SK-N-SH (cell line): ENCODE measurements around the gene NDUFAF8. TPM values are rescaled to one million over a fixed set of nuclear protein-coding genes. Genes with fewer than 3 reads are reported as not detected.

ENCODE experiments used
- CTCF ChIA-PET: fragments of 300-600, 350-600 bp; formaldehyde crosslinking; extraction: SDS; loops from one replicate; lab custom pipeline; 2021; lab: Yijun Ruan, JAX
- POLR2A ChIA-PET: fragments of 350-600 bp; sonication (Branson Sonifier 250); formaldehyde crosslinking; extraction: SDS; loops from one replicate; lab custom pipeline; 2020; ENCODE audit warnings: antibody characterized with exemption, inconsistent platforms; lab: Yijun Ruan, JAX
- DNase-seq: peaks from one replicate; pipeline ENCODE4 v3.0.0; 2012
- H2AFZ ChIP-seq: fragments of 200-600 bp; sonication (generic); 2 replicates; pipeline ENCODE4 v1.8.1; 2016; ENCODE audit warnings: antibody characterized with exemption, mild to moderate bottlenecking, low read depth
- H3F3A ChIP-seq: fragments of 200-600 bp; sonication (generic); replicated peaks from 2 replicates; pipeline ENCODE3; 2016; ENCODE audit warnings: antibody characterized with exemption, mild to moderate bottlenecking; ENCODE audit not compliant: insufficient read depth
- H3K27ac ChIP-seq, 2 experiments: fragments of 200-500 bp in 1 of 2; fragments of 200-600 bp in 1 of 2; sonication (Bioruptor generic) in 1 of 2; sonication (generic), shearing (Covaris generic) in 1 of 2; 2 replicates each; pipeline versions ENCODE4 v1.5.1 to v1.6.1; 2014 to 2016; ENCODE audit warnings: low read depth in 2 of 2, inconsistent platforms in 1 of 2, low read length in 1 of 2, mild to moderate bottlenecking in 1 of 2, mixed read lengths in 1 of 2
- H3K27me3 ChIP-seq: fragments of 200-600 bp; sonication (generic), shearing (Covaris generic); 2 replicates; pipeline ENCODE4 v1.6.1; 2016; ENCODE audit warnings: mixed run types; ENCODE audit not compliant: insufficient read depth
- H3K36me3 ChIP-seq, 2 experiments: fragments of 200-500 bp in 1 of 2; fragments of 200-600 bp in 1 of 2; sonication (Bioruptor generic) in 1 of 2; sonication (generic) in 1 of 2; replicated peaks in 1 of 2; 2 replicates each; pipeline versions ENCODE3 to v1.5.1; 2014 to 2016; ENCODE audit warnings: low read length in 1 of 2, mild to moderate bottlenecking in 1 of 2; ENCODE audit not compliant: insufficient read depth in 2 of 2, control insufficient read depth in 1 of 2
- H3K4me1 ChIP-seq, 2 experiments: fragments of 200-500 bp in 1 of 2; fragments of 200-600 bp in 1 of 2; sonication (Bioruptor generic) in 1 of 2; sonication (generic), shearing (Covaris generic) in 1 of 2; 2 replicates each; pipeline versions ENCODE4 v1.5.1 to v1.6.1; 2014 to 2016; ENCODE audit warnings: low read depth in 1 of 2, low read length in 1 of 2, mixed run types in 1 of 2; ENCODE audit not compliant: insufficient read depth in 2 of 2, control insufficient read depth in 1 of 2
- H3K4me2 ChIP-seq: fragments of 200-600 bp; sonication (generic), shearing (Covaris generic); 2 replicates; pipeline ENCODE4 v1.6.1; 2017; ENCODE audit warnings: mixed run types
- H3K4me3 ChIP-seq, 2 experiments: fragments of 200-500 bp in 1 of 2; fragments of 200-600 bp in 1 of 2; sonication (Bioruptor generic) in 1 of 2; sonication (generic), shearing (Covaris generic) in 1 of 2; 2 replicates each; pipeline versions ENCODE4 v1.5.1 to v1.8.1; 2014 to 2016; ENCODE audit warnings: low read depth in 2 of 2, inconsistent platforms in 1 of 2, low read length in 1 of 2, mild to moderate bottlenecking in 1 of 2, mixed read lengths in 1 of 2, moderate library complexity in 1 of 2
- H3K79me2 ChIP-seq: fragments of 200-600 bp; sonication (generic); 2 replicates; pipeline ENCODE4 v1.8.1; 2017; ENCODE audit warnings: mild to moderate bottlenecking; ENCODE audit not compliant: insufficient read depth
- H3K9ac ChIP-seq: fragments of 200-600 bp; sonication (generic); 2 replicates; pipeline ENCODE4 v1.6.1; 2017; ENCODE audit warnings: mixed run types
- H3K9me2 ChIP-seq: fragments of 200-600 bp; sonication (generic); 2 replicates; pipeline ENCODE4 v1.6.1; 2017; ENCODE audit warnings: mixed run types
- H3K9me3 ChIP-seq: fragments of 200-600 bp; sonication (generic); 2 replicates; pipeline ENCODE4 v1.6.1; 2017; ENCODE audit warnings: mixed run types, mild to moderate bottlenecking, moderate library complexity
- H4K20me1 ChIP-seq: fragments of 200-600 bp; sonication (generic); 2 replicates; pipeline ENCODE4 v1.6.1; 2017; ENCODE audit warnings: mild to moderate bottlenecking, mixed run types; ENCODE audit not compliant: insufficient read depth
- CHD2 ChIP-seq: fragments of 150-350 bp; IDR thresholded peaks from 2 replicates; pipeline ENCODE4 v1.6.1; 2018; ENCODE audit warnings: low read length; ENCODE audit not compliant: partially characterized antibody
- CTCF ChIP-seq: fragments of 200-600 bp; sonication (generic); IDR thresholded peaks from 2 replicates; pipeline ENCODE4 v1.6.1; 2017; ENCODE audit warnings: antibody characterized with exemption, mild to moderate bottlenecking, moderate library complexity
- EP300 ChIP-seq, 2 experiments: IDR thresholded peaks; 2 replicates each; pipeline versions ENCODE4 v1.4.0 to v1.6.1; 2012; ENCODE audit warnings: borderline replicate concordance in 1 of 2, low read depth in 1 of 2, low read length in 1 of 2
- EZH2phosphoT487 ChIP-seq: fragments of 200-600 bp; sonication (generic); IDR thresholded peaks from 2 replicates; pipeline ENCODE4 v1.6.1; 2017; ENCODE audit warnings: low read depth, mixed run types, mild to moderate bottlenecking, antibody characterized with exemption, moderate library complexity, borderline replicate concordance
- FOSL2 ChIP-seq: IDR thresholded peaks from 2 replicates; pipeline ENCODE4 v1.4.0; 2012; ENCODE audit warnings: low read depth, mild to moderate bottlenecking, moderate library complexity, borderline replicate concordance
- FOXM1 ChIP-seq: IDR thresholded peaks from 2 replicates; pipeline ENCODE4 v1.4.0; 2012; ENCODE audit warnings: low read depth, mild to moderate bottlenecking
- GATA2 ChIP-seq: sonication (generic); formaldehyde crosslinking; IDR thresholded peaks from 2 replicates; pipeline ENCODE4 v1.5.0; 2020; ENCODE audit warnings: mild to moderate bottlenecking, missing genetic modification reagents
- IRF3 ChIP-seq: fragments of 150-350 bp; IDR thresholded peaks from 2 replicates; pipeline ENCODE4 v1.6.1; 2016; ENCODE audit warnings: mild to moderate bottlenecking, low read depth, low read length
- JUND ChIP-seq: IDR thresholded peaks from 2 replicates; pipeline ENCODE4 v1.4.0; 2012
- MXI1 ChIP-seq: IDR thresholded peaks from 2 replicates; pipeline ENCODE4 v1.6.1; 2012; ENCODE audit warnings: mild to moderate bottlenecking, low read depth, low read length, improper control_type of control experiment
- NRF1 ChIP-seq: IDR thresholded peaks from 2 replicates; pipeline ENCODE4 v1.6.1; 2012; ENCODE audit warnings: low read depth, mild to moderate bottlenecking, low read length
- POLR2AphosphoS5 ChIP-seq: IDR thresholded peaks from 2 replicates; pipeline ENCODE4 v1.6.1; 2012; ENCODE audit warnings: low read depth, low read length
- RCOR1 ChIP-seq: fragments of 150-350 bp; IDR thresholded peaks from 2 replicates; pipeline ENCODE4 v1.6.1; 2017; ENCODE audit warnings: antibody characterized with exemption, low read length
- RFX5 ChIP-seq: IDR thresholded peaks from 2 replicates; pipeline ENCODE4 v1.6.1; 2012; ENCODE audit warnings: mild to moderate bottlenecking, improper control_type of control experiment, low read length
- RXRA ChIP-seq: IDR thresholded peaks from 2 replicates; pipeline ENCODE4 v1.4.0; 2012; ENCODE audit warnings: low read depth, mild to moderate bottlenecking, borderline replicate concordance
- SMC3 ChIP-seq: IDR thresholded peaks from 2 replicates; pipeline ENCODE4 v1.6.1; 2012; ENCODE audit warnings: low read depth, low read length, improper control_type of control experiment
- TCF12 ChIP-seq: IDR thresholded peaks from 2 replicates; pipeline ENCODE4 v1.4.0; 2012
- TEAD4 ChIP-seq: IDR thresholded peaks from 2 replicates; pipeline ENCODE4 v1.4.0; 2012; ENCODE audit warnings: mild to moderate bottlenecking, borderline replicate concordance; ENCODE audit not compliant: insufficient read depth
- WGBS: methylation state at CpG from one replicate; pipeline ENCODE4 v1.1.6; 2017; ENCODE audit warnings: low lambda C conversion rate; 5-methylcytosine and 5-hydroxymethylcytosine counted together
- polyA plus RNA-seq, 3 experiments: library from polyadenylated mRNA; depleted of rRNA; stranded (reverse); fragments of >200 nt; gene quantifications; 2 replicates each; pipeline ENCODE4 v1.2.3, GENCODE V29; 2012
- TF ChIP-seq, protein P1 (sequence below): IDR thresholded peaks from 2 replicates; pipeline ENCODE4 v1.6.1; 2012; ENCODE audit warnings: mild to moderate bottlenecking, low read depth, low read length, moderate library complexity
- TF ChIP-seq, protein P2 (sequence below): IDR thresholded peaks from 2 replicates; pipeline ENCODE4 v1.4.0; 2012; ENCODE audit warnings: low read depth, borderline replicate concordance

Gene NDUFAF8
- polyA plus RNA-seq, 1 of the 3 experiments (the other 2 are of a cell fraction): 229 TPM

DNA sequence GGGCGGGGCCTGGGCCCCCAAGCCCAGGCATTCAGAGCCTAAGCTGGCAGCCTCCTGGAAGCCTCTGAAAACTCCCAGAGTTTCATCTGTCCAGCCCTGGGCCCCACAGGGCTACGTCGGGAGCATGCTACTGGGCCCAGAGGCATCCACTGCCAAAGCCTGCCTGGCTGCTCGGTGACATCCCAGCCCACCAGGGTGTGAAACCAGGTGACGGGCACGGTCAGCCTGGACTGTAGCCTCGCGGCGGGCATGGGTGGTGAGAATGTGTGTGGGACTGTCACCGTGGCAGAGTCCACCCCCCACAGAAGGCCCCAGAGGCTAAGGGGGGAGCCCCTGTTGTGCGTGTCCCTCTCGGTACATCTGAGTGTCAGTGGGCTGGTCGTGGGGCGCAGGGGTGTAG lies 47.5 kb upstream of the NDUFAF8 start:
- no peak overlapping the region for H3K9ac ChIP-seq
- H4K20me1 ChIP-seq: no peaks in the 10 kb centered on the region
- no peaks in the 10 kb centered on the region for H3K79me2 ChIP-seq
- H3K9me3 ChIP-seq: no peaks in the 10 kb centered on the region
- no peak for TF ChIP-seq FOSL2
- TF ChIP-seq POLR2AphosphoS5: no peak
- TF ChIP-seq GATA2: no peak
- TF ChIP-seq RCOR1: no peak
- no peak for TF ChIP-seq EP300 (IDR thresholded peaks at IDR 0.05; ENCODE audit: borderline replicate concordance in 1 of 2, low read depth in 1 of 2, low read length in 1 of 2)
- no peak for TF ChIP-seq CHD2
- no peak for TF ChIP-seq MXI1
- TF ChIP-seq RXRA: no peak
- no peak for TF ChIP-seq FOXM1
- no peak for TF ChIP-seq JUND
- TF ChIP-seq SMC3: no peak
- TF ChIP-seq TCF12: no peak
- no peak for TF ChIP-seq TEAD4
- TF ChIP-seq IRF3: no peak
- TF ChIP-seq CTCF: no peak
- TF ChIP-seq, protein P1, sequence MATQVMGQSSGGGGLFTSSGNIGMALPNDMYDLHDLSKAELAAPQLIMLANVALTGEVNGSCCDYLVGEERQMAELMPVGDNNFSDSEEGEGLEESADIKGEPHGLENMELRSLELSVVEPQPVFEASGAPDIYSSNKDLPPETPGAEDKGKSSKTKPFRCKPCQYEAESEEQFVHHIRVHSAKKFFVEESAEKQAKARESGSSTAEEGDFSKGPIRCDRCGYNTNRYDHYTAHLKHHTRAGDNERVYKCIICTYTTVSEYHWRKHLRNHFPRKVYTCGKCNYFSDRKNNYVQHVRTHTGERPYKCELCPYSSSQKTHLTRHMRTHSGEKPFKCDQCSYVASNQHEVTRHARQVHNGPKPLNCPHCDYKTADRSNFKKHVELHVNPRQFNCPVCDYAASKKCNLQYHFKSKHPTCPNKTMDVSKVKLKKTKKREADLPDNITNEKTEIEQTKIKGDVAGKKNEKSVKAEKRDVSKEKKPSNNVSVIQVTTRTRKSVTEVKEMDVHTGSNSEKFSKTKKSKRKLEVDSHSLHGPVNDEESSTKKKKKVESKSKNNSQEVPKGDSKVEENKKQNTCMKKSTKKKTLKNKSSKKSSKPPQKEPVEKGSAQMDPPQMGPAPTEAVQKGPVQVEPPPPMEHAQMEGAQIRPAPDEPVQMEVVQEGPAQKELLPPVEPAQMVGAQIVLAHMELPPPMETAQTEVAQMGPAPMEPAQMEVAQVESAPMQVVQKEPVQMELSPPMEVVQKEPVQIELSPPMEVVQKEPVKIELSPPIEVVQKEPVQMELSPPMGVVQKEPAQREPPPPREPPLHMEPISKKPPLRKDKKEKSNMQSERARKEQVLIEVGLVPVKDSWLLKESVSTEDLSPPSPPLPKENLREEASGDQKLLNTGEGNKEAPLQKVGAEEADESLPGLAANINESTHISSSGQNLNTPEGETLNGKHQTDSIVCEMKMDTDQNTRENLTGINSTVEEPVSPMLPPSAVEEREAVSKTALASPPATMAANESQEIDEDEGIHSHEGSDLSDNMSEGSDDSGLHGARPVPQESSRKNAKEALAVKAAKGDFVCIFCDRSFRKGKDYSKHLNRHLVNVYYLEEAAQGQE: no peak
- TF ChIP-seq, protein P2, sequence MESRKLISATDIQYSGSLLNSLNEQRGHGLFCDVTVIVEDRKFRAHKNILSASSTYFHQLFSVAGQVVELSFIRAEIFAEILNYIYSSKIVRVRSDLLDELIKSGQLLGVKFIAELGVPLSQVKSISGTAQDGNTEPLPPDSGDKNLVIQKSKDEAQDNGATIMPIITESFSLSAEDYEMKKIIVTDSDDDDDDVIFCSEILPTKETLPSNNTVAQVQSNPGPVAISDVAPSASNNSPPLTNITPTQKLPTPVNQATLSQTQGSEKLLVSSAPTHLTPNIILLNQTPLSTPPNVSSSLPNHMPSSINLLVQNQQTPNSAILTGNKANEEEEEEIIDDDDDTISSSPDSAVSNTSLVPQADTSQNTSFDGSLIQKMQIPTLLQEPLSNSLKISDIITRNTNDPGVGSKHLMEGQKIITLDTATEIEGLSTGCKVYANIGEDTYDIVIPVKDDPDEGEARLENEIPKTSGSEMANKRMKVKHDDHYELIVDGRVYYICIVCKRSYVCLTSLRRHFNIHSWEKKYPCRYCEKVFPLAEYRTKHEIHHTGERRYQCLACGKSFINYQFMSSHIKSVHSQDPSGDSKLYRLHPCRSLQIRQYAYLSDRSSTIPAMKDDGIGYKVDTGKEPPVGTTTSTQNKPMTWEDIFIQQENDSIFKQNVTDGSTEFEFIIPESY: no peak
- no peak for TF ChIP-seq NRF1
- TF ChIP-seq RFX5: no peak
- TF ChIP-seq EZH2phosphoT487: no peak
- no peaks in the 10 kb centered on the region; a peak in 1 of 4 replicates for H3K4me1 ChIP-seq
- no peak overlapping the region for H3K4me3 ChIP-seq
- CTCF ChIA-PET: interaction anchor here (1.2 to 6.3 kb wide), 6 partner anchors 9 to 202 kb away, joined by 3 to 46 read pairs (median 8); no protein-coding TSS in a partner anchor
- no peaks in the 10 kb centered on the region for H3K27me3 ChIP-seq
- no peaks in the 10 kb centered on the region for H3K9me2 ChIP-seq
- no peak overlapping the region for H3K27ac ChIP-seq
- 96% methylated on average over 9 of the region's 14 CpGs for WGBS
- no peak overlapping the region for H3K4me2 ChIP-seq
- POLR2A ChIA-PET: no interaction called here
- no peak for DNase-seq
- no peaks in the 10 kb centered on the region for H3F3A ChIP-seq
- H3K36me3 ChIP-seq: peaks cover 0 to 30% of the 10 kb centered on the region in 2 experiments
- H2AFZ ChIP-seq: no peak overlapping the region
